ACHN (cell line): Measurements from ENCODE around the gene IL11RA.
"Not testable (repeated sequence)": the region's sequence is repeated elsewhere in the genome, so short reads cannot be mapped to it uniquely, and the experiment has no call there.

ENCODE experiments used
- DNase-seq: peaks from one replicate; pipeline ENCODE4 v3.0.0-alpha.2; 2015
- in situ Hi-C: cut with HindIII; loops from 2 replicates; pipeline ENCODE4 v1.10.0; 2017; ENCODE audit warnings: low sequenced_read_pairs, low pct_ligation_motif_present, low pct_unique_long_range_greater_than_20kb

The IL11RA gene

GRCh38 chr9:34627716-34628655 lies 24.0 kb upstream of the IL11RA start:
- DNase-seq = no peak
- in situ Hi-C loops = no loop called here

- in situ Hi-C loops = no loop called here
- no peak for DNase-seq
These were observed 23.1 kb upstream of the IL11RA start, which contains the start of gene ARID3C for GRCh38 chr9:34628656-34629490. TSS of gene ARID3C (minus strand) at chr9:34629066. CDS start at chr9:34628014, 1,052 bp downstream.

DNA sequence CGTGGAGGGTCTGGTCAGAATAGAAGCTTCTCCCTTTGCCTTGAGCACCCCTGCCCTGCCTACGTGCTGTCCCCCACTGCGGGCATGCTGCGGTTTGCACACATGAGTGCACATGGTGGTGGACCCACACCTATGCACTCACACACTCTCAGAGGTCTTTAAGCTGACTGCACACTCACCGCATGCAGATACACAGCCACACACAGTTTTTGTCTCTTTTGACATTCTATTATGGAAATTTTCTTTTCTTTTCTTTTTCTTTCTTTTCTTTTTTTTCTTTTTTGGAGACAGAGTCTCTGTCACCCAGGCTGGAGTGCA lies 22.5 kb upstream of the IL11RA start:
- no peak for DNase-seq
- in situ Hi-C loops = no loop called here

DNA sequence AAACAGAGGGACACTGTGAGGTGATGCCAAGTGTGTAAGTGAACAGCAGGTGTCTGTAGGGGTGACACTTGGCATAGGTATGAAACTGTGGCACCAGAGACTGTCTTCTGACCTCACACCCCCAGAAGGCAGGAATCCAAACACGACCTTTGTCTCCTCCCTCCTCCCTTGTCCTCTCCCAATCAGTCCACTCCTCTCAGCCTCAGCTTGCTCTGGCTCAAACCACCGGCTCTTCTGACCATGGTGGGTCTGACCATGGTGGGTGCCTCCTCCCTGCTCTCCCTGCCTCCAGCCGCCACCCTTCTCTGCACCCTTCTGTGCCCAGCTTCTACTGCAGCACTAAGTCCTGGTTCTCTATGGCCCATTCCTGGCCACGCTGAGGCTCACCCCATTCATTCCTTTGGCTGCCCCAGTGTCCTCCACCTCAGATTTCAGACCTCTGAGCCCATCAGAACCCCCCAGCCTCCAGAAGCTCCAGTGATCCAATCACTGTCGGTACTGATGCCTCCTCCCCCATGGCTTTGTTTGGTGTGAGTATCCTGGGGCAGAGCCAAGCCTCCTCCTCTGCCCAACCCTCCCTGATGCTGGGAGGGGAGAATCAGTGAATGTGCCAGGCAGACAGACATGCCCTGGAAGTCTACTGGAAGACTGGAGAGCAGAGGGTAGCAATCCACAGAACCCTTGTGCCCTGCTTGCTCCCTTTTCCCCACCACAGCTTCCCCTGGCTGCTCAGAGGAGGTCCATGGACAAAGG lies 21.4 kb upstream of the IL11RA start:
- no peak for DNase-seq
- in situ Hi-C loops = no loop called here

DNA sequence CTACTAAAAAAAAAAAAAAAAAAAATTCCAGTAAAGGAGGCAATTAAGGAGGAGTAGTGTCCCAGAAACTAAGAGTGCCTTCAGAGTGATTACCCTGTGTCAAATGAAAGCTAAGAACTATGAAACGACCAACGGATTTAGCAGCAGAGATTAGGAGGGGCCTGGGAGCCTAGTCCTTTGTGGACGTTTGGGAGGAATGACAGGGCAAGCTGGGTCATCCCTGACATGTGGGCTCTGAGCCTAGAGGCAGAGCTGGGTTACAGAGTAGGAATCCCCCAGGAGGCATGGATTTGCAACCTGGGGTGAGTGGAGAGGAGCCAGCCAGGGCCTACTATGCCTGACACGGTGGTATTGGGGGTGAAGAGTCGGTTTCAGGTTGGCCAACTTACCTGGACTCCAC lies 18.8 kb upstream of the IL11RA start:
- in situ Hi-C loops = no loop called here
- DNase-seq = no peak

DNA sequence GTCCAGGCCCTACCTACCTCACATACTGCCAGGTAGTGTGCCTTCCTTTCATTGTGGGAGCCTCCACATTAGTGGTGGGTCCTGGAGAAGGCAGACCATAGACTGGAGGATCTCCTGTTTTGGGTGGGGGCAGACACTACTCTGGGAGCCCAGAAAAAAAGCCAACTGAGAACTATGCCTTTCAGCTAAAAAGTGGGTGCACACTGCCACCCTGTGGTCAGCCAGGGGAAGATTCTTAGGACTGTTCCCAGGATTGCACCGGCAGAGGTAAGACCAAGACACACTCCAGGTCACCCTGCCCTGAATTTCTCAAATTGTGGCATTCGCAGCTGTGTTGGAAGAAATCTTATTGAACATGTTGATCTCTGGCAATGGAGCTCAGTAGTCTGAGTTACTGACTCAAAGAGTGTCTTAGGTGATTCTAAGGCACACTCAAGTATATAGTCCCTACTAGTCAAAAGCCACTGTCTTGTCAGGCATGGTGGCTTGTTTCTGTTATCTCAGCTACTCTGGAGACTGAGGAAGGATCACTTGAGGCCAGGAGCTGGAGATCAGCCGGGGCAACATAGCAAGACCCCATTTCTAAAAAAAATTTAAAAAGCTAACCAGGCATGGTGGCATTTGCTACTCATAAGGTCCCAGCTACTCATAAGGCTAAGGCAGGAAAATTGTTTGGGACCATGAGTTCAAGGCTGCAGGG lies 18.0 kb upstream of the IL11RA start:
- peak; percentile 54 for DNase-seq

DNA sequence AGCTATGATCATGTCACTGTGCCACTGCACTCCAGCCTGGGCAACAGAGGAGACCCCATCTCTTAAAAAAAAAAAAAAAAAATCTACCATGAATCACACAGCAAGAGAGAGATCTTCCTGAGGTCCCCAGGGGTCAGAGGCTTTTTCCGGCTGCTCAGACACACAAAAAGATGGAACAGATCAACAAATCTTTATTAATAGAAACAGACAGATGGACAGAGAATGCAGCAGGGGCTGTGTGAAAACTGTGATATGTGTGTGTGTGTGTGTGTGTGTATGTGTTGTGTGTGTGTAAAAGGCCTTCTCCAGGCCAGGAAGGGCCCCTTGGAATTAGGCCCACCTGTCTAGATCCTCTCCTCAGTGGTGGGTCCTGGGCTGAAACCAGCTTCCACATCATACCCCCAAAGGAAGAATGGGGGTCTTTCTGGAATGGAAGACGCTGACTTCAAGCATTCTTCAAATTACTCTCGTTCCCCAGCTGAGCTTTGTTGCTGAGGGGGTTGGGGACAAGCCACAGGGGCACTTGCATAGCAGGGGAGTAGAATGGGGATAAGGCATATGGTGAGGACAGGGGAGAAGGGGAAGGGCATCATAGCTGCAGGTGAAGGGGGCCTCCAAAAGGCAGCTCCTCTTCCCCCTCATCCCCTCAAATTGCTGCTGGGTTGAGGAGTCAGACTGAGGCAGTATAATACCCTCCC lies 17.3 kb upstream of the IL11RA start:
- no peak for DNase-seq
- in situ Hi-C loops = no loop called here

More for the DNA sequence above, 18.0 kb upstream of the IL11RA start:
- in situ Hi-C loops = no loop called here

DNA sequence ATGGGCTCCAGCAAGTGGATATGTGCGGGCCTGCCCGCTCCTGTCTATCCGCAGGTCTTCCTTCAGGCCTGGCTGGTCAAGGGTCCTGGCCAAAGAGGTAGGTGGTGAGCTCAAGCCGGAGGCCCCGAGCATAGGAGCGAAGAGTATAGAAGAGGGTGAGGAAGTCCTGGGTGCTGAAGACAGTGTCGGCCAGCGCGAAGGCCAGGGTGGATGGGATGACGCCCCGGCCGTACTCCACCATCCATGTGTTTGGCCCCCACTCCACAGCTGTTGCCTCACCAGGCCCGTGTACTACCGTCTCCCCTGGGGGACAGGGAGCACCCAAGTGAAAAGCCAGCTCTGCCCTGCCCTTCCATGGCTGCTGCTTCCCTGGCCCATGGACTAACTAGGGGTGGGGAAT lies 16.4 kb upstream of the IL11RA start:
- no peak for DNase-seq
- in situ Hi-C loops = no loop called here

- no peak for DNase-seq
- in situ Hi-C loops = no loop called here
These were observed 15.1 kb upstream of the IL11RA start for GRCh38 chr9:34636791-34637355.

DNA sequence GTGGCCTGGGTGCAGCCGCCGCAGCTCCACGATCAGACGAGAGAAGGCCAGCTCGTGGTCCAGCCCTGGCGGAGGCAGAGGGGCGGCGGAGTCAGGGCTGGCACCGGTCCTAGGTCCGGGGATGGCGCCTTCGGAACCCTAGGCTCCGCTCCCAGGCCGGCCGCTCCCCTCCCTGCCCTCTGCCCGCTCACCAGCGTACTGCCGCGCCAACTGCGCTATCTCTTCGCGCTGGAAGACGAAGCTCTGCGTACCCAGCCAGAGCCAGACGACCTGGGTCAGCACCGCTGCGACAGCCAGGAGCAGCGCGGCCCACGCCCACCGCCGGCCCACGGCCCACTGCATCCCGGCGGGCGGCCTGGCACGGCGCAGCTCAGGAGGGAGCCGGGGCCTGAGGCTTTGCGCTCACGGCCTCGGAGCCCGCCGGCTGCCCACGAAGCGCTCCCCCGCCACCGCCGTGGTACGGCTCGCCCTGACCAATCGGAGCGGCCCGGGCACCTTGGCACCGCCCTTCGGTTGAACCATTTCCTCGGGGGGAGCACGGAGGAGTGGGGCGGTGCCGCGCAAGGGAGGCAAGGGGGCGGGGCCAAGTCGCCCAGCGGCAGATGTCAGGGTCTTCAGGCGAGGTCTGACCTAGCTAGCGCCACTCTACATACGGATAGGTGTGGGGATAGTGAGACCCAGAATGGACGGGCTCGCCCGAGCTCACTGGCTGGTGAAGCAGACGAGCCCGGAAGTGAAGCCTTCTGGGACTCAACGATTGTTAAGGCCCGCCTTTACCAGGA lies 14.4 kb upstream of the IL11RA start, which contains the start of gene SIGMAR1:
TSS of gene SIGMAR1 (minus strand) at position 432 of the 782 bp plus-strand sequence. CDS start at position 342, 90 bp downstream.
- in situ Hi-C loops = no loop called here
- peak; percentile 89 for DNase-seq

- DNase-seq = no peak
- in situ Hi-C loops = no loop called here
These were observed 13.9 kb upstream of the IL11RA start for GRCh38 chr9:34638138-34638445.

DNA sequence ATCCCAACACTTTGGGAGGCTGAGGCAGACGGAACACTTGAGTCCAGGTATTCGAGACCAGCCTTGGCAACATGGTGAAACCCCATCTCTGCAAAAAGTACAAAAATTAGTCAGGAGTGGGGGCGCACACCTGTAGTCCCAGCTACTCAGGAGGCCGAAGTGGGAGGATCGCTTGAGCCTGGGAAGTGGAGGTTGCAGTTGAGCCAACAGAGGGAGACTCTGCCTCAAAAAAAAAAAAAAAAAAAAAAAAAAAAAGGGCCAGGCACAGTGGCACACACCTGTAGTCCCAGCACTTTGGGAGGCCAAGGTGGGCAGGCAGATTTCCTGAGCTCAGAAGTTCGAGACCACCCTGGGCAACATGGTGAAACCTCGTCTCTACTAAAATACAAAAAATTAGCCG lies 12.7 kb upstream of the IL11RA start:
- in situ Hi-C loops, DNase-seq: not testable (repeated sequence)

DNA sequence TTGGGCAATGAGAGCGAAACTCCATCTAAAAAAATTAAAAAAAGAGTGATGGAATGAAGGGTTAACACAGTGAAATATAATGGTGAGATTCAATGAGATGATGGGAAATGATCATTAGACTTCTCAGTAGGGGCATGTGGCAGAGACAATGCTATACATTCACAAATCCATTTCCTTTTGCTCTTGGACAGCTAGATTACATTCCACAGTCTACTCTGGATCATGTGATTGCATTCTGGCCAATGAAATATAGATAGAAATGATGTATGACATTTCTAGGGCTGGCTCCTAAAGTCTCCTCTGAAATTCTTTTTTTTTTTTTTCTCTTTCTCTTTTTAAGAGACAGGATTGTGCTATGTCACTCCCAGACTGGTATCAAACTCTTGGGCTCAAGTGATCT lies 9.3 kb upstream of the IL11RA start:
- in situ Hi-C loops = no loop called here
- DNase-seq = no peak

DNA sequence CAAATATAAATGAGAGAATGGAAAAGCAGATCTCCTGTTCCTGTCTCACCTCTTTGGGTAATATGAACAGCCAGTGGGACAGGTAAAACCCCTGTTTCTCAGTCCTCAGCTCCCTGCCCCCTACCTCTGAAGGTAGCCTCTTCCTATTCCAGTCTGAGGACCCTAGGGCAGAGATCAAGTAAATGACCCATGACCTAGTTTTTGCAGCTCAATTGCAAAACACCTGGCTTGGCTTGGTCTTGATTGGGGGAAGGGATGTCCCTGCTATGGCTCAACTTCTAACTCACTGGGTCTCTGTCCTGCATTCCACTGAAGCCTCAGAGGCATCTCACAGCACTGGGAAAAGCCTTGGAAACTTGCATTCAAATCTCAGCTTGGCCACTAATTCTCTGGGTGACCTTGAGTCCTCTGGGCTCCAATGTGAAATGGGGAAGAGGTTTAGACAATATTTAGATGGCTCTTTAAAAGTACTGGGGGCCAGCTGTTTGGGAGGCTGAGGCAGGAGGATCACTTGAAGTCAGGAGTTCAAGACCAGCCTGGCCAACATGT lies 7.1 kb upstream of the IL11RA start:
- DNase-seq = no peak
- in situ Hi-C loops = no loop called here

DNA sequence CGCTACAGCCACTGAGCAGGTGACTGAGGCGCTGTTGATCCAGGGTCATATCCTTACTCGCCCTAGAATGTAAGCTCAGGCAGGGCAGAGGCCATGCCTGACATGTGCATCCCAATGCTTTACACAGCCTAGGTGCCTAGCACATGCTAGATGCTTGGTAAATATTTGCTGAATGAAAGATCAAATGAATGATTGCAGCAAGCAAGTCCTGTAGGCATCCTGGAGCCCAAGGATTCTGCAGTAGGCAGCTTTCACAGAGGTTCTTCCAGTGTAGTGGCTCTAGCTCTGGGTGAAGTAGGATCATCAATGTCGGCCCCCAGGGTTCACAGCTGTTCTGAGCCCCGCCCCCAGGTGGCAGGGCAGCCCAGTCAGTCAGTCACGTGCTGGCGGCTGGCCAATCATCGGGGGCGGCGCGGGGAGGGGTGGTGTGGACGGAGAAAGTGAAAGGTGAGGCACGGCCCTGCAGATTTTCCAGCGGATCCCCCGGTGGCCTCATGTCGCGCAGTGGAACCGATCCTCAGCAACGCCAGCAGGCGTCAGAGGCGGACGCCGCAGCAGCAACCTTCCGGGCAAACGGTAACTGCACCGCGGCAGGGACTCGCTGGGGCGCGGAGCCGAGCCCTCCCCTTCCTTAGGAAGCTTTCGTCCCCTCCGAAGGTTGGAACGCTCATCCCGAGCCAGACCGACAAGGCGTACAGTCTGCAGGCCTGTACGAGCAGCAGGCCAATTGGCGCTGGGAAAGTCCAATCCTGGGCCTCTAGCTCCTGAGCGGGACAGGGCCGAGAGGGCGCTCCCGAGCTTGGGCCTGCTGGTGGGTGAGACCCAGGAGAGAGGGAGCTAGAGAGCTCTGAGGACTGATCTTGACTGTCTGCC lies 5.5 kb upstream of the IL11RA start, which contains the start of gene GALT:
TSS of gene GALT (plus strand) at position 465 of the 873 bp plus-strand sequence. CDS start at position 495, 30 bp downstream.
- in situ Hi-C loops = no loop called here
- DNase-seq = peak; percentile 85

DNA sequence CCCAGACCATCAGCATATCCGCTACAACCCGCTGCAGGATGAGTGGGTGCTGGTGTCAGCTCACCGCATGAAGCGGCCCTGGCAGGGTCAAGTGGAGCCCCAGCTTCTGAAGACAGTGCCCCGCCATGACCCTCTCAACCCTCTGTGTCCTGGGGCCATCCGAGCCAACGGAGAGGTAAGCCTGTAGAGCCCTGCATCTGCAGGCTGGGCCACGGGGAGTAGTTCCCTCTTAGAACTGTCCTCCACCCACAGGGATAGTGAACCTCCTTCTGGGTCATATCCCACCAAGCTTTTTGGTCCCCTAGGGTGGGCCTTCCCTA lies 4.9 kb upstream of the IL11RA start:
- DNase-seq = no peak
- in situ Hi-C loops = no loop called here
